Ovary (tissue), 3 donors: ENCODE results near the gene ATXN1.

Experiments used
- CTCF ChIP-seq, 3 donors: fragments of 450-650 bp in 2 of 3; fragments of 200-600 bp in 1 of 3; IDR thresholded peaks; one replicate each; pipeline versions ENCODE4 v1.5.1 to v1.8.0; 2016 to 2022; ENCODE audit warnings: antibody characterized with exemption in 3 of 3, mild to moderate bottlenecking in 1 of 3
- EP300 ChIP-seq: sonication (generic); formaldehyde crosslinking; IDR thresholded peaks from one replicate; pipeline ENCODE4 v1.6.1; 2017; ENCODE audit warnings: antibody characterized with exemption
- POLR2A ChIP-seq: fragments of 450-650 bp; IDR thresholded peaks from one replicate; pipeline ENCODE4 v1.6.1; 2017; ENCODE audit warnings: antibody characterized with exemption, mild to moderate bottlenecking, moderate library complexity
- donor health status: DM: no; HTN: no; CAD: no.

DNA sequence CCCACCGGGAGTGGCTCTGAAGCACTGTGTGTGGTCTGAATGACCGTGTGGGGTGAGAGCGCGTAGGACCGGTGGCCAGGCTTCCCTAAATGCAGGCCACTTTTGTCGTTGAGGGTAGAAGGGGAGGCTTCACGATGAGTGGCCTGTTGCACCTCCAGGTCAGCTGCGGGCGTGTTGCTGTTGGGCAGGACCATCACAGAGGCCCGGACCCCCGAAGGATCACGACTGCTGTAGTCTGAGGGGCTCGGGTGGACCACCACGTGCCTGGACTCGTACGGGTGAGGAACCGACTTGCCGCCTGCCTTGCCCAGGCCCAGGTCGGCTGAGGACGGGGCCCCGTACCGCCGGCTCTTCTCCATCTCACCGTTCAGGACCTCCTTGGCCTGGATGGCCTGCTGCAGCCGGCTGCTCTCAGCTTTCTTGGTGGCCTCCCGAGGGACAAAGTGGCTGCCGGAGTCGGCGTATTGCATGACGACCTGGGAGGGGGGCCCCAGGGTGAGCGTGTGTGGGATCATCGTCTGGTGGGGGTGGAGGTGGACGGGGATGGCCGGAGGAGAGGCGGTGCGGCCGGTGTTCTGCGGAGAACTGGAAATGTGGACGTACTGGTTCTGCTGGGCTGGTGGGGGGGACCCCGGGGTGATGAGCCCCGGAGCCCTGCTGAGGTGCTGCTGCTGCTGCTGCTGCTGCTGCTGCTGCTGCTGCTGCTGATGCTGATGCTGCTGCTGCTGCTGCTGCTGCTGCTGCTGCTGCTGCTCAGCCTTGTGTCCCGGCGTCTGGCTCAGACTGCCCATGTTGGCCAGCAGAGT lies 434.1 kb downstream of the ATXN1 start:
- TF ChIP-seq CTCF (IDR thresholded peaks at IDR 0.05) (no peak), POLR2A (no peak), EP300 (no peak)
